Smooth muscle cell of the brain vasculature (primary cell): ENCODE data around the gene SLC9A9.

Experiments
- DNase-seq: peaks from one replicate; pipeline ENCODE4 v3.0.0-alpha.2; 2012; ENCODE audit warnings: low read depth, low spot score

Gene SLC9A9

GRCh38 chr3:143600756-143601718 lies 247.2 kb downstream of the SLC9A9 start:
- DNase-seq = peak; percentile 35

- DNase-seq = no peak
Measured at GRCh38 chr3:143597774-143598652, 250.3 kb downstream of the SLC9A9 start.

DNA sequence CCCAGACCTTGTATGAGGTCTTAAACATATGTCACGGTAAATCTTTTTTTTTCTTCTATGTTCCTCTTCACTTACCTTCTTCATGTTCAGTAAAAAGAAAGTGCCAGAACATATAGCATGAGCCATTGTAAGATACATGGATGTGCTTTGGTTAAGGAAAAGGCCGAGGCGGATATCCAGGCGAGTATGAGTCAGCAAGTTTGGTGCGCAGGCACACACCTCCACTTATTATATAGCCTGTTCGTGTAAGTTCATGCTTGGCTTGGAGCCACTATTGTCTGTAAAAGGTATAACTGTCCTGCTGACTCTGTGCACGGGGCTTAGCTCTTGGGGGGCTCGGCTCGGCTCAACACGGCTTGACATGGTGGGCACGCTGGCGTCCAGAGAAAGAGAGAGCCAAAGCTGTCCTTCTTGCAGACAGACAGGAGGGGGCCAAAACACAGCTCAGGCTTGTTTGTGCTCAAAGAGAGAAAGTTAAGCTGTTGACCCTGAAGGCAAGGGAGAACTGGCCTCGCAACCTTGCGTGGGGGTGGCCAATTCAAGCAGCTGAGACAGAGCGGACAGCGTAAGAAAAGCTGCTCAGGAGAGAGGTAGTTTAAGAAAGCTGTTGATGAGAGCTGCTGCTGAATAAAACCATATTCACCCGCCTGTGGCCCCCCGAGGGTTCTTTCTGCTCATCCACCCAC lies 251.2 kb downstream of the SLC9A9 start:
- no peak for DNase-seq

DNA sequence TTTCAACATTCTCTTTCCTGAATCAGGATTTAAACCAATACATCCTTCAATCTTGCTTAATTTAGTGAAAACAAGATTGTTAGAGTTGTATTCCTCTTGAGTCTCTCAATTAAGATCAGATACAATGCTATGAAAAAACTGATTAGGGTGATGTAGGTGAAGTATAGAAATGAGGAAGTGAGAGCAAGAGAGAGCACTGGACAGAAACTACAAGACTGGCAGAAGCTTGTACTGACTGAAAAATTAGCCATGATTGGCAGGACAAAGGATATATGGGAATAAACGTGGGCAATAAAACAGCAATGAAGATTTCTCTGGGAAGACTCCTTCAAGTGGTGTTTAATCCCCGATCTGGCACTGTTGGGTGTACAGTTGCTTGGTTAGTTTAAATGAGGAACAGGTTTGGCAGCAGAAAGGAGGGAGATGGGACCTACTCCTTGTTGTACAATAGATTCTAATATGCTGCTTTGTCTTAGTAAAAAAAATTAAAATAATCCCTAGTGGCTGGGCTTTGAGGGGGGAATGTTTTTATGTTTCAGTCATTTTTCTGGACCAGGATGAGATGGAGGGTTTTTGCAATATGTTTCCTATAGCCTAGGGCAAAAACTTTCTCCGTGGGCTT lies 252.7 kb downstream of the SLC9A9 start:
- no peak for DNase-seq

DNA sequence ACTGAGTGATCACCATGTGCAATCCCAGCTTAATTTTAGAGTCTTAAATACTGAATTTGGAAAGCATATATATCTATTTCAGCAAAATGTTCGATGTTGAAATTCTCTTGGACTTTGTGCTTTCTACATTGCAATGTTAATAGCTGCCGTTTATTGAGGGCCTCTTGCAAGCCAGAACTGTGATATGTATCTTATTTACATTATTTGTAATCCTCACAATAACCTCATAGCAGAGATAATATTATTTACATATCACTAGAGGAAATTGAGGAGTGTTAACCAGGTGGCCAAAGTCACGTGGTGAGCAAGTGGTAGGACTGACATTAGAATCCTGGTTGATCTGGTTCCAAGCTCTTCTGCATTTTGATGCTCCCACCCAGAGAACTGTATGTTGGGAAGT lies 254.1 kb downstream of the SLC9A9 start:
- DNase-seq = no peak

DNA sequence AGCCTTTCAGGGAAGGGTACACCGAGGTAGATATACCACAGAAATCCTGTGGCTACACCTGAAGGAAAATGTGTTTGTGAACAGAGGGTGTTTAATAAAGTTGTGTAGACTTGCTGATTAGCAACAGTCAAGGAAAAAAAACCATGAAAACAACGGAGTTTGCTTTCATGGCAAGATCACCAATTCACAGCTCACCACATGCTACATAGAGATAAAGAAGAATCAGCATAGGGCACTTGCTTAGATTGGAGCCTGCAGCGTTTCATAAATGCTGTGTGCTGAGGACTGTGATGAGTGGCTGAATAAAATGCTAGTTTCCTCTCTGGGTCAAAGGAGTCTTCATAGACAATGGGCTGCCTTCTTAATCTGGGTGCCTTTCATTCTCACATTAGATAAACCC lies 257.6 kb downstream of the SLC9A9 start:
- no peak for DNase-seq

DNA sequence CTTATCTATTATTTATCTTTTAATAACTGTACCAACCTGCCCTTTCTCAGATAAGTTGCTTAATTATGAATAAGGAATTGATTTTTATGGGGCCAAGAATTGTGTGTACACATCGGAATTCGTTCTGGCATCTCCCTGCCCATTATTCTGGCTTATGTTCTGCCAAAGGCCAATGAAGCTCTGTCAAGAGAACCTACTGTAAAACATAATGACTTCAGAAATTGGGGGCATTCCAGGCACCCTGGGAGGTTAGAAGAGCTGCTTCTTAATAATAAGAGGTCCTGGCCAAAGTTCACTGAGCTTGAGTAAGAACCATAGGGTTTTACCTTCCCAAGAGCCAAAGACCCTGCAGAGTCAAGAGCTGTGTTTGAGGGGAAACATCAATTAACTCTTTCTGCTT lies 261.7 kb downstream of the SLC9A9 start:
- peak; percentile 37 for DNase-seq

GRCh38 chr3:143585720-143586456 lies 262.4 kb downstream of the SLC9A9 start:
- DNase-seq = no peak

DNA sequence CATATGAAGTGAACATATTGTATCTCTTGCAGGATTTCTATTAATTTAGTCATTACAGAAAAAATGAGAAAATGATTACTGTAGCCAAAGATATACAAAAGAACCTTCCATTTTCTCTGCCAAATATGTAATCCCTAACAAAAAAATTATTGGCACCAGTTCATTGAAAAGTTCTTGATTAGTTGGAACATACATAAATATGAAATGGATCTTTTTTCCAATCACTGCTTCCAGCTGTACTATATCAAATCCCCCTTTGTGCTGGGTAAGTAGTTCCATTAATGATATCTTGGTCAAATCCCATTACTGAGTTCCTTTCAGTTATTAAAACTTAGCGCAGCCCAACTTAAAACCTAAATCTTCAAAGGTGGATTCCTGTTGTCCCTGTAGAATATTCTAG lies 263.8 kb downstream of the SLC9A9 start:
- DNase-seq = no peak

DNA sequence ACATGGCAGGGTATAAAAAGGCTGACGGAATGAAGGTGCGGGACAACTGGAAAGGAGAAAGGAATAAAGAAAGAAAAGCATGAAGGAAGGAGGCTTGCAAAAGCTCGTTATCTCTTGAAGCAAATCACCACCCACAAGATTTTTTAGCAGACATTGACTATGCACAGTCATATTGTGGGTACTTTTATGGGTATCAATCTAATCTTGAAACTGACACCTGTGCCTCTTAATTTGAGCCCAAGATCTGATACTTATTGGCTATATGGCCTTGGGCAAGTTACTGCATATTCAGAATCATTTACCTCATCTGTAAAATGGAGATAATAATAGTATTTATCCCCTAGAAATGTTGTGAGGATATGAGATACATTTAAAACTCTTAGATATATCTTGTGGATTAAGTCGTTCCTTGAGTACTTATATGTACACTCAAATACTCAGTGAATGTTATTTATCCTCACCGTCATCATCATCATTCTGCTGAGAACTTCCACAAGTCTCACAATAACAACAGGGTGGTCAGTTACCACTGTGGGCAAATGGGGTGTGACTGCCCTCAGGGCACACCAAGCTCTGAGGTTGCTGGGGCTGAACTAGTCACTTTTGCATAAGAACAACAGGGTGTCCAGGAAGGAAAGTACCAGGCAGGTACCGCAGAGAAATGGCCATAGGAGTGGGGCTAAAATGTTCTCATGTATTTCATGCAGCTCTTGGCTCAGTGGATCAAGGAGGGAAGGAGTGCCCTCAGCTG lies 266.1 kb downstream of the SLC9A9 start:
- DNase-seq = no peak

DNA sequence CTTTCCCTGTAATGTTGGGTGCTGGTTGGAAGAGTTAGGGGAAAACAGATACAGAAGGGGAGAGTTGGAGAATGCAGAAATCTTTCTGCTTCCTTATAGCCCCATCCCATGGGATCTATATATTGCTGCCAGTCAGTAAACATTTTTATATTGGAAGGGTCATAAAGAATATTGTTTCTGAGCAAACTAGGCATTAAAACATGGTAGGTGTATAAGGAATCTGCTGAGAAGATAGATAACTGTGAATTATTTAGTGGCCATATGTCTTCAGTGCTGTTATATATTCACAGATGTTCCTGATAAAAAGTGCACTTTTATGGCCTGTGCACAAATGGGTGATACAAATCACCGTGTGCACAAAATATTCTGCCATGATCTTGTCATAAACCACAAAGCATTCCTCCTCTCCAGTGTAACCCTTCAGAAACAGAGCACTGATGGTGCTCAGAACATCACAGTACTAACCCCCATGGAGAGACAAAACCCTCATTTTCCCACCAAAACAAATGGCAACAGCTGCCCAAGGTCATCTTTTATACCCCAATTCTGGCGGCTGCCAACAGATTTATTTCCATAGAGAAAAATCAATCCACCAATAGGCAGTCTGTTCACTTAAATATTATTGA lies 269.3 kb downstream of the SLC9A9 start:
- no peak for DNase-seq

DNA sequence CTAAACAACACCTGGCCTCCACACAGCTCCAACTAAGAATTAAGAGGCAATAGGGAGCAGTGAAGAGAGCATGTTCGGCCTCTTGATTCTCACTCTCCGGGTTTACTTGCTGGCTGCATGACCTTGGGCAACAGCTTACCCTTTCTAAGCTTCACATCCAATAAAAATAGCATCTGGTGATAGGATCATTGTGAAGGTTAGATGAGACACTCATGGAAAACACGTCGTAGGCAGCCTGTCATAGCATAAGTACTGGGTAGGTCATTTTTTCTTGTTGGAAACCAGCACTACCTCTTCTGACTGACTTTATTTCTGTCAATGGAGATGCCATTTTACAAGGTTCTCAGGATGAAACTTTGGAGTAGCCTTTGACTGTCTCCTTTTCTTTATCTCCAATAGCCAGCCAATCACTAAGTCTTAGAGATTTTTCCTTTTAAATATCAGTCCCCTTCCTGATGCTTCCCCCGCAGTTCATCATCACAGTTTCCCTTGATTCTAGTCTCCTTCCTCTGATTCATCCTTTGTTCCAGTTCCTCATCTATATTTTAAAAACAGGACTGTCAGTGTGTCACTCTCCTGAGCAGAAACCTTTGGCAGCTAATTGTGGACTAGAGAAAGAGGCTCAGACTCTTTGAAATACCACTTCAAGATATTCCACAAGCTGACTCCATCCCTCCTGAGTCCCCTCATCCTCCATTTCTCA lies 271.5 kb downstream of the SLC9A9 start:
- no peak for DNase-seq

GRCh38 chr3:143574933-143575332 lies 273.3 kb downstream of the SLC9A9 start:
- DNase-seq = no peak

DNA sequence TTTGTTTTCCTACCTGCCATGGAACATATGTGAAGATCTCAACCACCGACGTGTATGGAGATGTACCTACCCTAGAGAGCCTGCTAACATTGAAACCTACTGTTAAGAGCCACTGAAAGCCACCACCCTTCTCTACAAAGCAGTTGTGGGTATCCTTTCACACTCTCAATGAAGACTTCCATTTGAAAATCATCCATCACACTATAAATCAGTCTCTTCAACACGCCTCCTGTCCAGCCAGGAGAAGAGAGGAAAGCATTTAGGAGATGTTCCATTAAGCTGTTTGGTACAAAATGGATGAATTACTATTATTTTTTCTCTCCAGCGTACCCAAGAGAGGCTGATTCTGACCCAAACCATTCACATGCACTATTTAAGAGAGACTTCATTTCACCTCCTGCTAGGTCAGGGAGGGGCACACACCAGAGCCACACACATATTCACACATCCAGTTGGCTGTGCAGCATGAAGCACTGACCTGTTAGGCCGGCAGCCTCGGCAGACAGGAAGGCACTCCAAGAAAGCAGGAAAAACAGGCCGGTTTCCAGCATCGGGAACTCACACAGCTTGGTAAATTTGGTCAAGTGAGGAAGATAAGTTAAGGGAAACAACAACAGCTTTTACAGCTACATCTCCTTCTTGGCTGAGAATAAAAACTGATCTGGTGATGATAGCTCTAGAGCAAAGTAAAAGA lies 274.5 kb downstream of the SLC9A9 start:
- DNase-seq = no peak

DNA sequence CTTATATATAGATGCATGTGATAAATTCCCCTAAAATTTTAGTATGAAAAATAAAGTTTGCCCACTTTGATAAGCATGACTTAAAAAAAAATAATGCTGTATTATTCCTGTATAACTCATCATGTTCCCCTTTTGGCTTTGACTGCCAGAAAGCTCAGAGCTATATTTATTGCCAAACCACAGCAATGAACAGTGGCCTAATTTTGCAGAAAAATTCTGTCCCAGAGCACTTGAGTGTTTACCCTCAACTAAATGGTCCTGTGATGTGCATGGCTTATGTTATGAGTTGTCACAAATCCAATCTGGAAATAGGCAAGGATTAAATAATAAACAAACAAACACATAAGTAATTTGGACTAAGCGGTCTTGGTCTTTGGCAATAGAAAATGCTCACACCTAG lies 276.7 kb downstream of the SLC9A9 start:
- no peak for DNase-seq

- no peak for DNase-seq
Measured at GRCh38 chr3:143567823-143568222, 280.4 kb downstream of the SLC9A9 start.

- DNase-seq = no peak
Measured at GRCh38 chr3:143565951-143566350, 282.3 kb downstream of the SLC9A9 start.

DNA sequence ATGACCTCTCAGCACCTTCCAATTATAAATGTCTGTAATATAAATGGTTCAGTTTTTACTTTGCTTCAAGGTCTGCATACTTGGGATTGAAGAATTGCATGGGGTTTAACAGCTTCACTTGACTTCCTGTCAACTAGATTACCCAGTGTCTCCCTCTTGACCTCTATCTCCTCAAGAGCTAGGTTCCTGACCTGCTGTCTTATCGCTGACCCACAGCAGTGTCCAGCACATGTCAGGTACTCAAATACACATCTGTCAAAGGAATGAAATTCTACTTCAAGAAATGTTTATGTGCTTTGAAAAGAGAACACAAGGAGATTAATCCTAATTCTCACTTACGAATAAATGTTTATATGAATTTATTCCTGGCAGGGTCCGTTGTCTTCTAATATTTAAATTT lies 284.5 kb downstream of the SLC9A9 start:
- DNase-seq = no peak
